CD4-positive, alpha-beta T cell treated with Interleukin-15 for 1 hour (primary cell): ENCODE data around the gene FSTL4.

Experiments used
- DNase-seq: peaks from one replicate; pipeline ENCODE4 v3.0.0-alpha.2; 2020

The FSTL4 gene

DNA sequence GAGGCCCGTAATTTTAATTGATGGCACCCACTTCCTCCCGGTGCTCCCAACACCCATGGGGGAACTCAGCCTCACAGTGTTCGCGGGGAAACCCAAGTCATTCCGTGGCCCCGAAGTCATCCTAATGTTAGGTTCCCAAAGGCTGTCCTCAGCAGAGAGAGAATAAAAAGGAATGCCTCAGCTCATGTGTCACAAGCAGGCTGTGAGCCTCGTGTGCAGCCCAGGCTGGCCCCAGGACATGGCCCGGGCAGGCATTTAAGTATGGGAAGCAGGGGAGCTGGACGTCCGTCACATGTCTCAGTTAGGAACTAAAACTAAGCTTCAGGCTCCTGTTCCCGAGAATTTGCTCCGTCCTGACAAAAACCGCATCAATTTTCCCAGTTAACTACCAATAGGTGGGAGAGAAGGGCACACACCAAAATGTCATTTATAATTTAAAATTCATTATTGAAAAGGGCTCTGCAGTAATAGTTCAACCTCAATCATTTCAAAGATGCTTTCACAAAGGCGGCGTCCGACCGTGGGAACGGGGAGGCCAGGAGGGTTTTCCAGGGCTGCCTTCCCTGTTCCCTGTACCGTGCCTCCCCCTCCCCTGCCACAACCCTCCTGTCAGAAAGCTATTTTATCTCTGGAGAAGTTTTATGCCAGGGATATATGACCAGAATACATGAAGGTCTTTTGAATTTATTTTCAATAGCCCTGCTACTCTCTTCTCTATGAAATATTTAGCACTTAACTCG lies 137.3 kb downstream of the FSTL4 start:
- DNase-seq, result no peak

DNA sequence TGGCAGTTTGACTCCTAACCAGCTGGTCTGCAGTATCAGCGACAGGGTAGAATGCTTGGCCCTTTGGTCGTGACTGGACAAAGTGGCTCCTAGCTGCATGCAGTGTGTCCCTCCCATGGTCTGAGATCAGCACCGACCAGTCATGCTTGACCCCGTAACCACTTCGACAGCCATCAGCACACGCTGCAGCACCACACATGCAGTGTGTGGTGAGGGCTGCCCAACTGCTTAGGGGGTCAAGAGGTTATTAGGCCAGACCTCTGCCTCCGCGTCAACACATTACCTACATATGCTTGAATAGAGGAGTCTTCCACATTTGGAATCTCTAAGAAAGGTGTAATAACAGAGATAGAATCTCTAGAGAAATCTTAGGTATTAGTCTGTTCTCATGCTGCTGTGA lies 139.1 kb downstream of the FSTL4 start:
- DNase-seq, result no peak

DNA sequence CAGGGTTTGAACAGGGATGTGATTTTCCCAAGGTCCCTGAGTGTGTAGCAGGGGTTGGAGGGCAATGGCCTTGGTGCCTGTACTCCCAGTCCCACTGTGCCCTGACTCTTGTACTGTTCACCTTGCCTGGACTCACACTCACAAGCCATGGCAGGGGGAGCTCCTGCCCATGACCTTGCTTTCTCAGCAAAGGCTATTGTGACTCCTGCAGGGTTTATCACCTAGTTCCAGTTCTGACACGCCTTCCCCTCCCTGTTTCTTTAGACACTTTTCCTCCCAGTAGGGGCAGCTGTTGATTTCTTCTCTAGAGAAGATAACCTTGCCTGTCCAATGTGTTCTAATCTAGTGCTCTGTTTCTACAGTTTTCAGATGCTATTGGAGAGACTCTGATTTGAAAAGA lies 139.5 kb downstream of the FSTL4 start:
- DNase-seq, result no peak

DNA sequence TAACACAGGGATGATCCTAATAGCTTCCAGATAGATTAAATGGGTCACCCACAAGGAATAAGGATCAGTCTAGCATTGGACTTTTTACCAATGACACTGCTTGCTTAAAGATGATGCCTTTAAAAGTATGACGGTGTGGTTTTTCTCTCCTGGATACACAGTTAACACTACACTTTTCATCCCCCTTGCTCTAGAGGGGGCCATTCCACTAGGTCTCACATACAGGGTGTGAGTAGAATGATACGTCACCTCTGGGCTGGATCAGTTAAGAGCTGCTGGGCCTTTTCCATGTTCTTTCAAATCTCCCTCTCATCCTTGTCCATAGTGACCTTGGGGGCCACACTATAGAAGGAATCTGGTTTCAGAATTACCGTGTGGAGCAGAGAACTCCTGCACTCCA lies 140.6 kb downstream of the FSTL4 start:
- DNase-seq, result no peak

DNA sequence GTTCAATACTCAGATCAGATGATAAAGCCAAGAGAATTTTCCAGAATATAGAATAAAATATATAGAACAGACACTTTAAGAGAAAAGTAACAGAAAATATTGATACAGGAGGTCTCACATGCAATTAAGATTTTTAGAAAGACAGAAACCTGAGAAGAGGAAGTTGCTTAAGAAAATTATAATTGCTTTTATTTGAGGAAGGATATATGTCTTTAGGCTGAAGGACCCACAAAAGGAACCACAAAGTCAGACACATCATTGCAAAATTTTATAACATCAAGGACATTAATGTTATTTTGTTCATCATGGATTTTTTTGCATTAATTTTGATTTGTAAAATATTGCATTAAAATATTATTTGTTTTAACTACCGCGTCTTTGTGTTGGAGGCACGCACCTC lies 141.5 kb downstream of the FSTL4 start:
- DNase-seq, result no peak

DNA sequence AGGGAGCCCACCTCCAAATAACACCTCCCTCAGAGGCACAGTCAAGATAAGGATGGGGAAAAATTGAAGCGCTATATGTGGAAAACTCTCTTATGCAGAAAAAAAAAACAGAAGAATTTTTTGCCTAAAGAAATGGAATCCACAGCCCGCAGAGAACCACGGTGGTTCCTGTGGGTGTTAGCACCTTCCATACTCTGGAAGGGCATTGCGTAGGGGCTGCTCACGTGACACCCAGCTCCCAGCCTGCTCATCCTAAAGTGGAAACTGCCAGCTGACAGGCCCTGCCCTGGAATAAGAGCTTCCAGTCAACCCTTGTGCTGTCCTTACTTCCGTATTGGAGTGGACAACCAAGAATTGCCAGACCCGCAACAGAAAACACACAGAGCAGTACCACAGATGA lies 142.5 kb downstream of the FSTL4 start:
- no peak for DNase-seq

DNA sequence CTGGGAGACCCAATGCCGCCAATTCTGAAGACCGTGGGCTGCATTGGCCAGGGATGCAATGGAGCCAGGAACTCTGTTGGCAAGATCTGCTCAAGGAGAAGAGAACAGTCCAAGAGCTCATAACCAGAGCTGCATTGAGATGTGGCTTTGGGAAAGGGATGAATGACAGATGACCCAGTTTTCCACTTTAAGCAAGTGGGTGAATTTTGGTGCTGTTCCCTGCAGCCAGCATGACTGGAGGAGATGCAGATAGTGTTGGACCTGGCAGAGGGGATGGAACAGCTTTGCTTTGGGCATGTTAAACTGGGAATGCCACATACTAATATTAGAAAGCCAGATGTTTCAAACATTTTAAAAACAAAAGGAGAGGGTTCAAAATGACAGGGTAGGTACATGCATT lies 143.1 kb downstream of the FSTL4 start:
- no peak for DNase-seq

DNA sequence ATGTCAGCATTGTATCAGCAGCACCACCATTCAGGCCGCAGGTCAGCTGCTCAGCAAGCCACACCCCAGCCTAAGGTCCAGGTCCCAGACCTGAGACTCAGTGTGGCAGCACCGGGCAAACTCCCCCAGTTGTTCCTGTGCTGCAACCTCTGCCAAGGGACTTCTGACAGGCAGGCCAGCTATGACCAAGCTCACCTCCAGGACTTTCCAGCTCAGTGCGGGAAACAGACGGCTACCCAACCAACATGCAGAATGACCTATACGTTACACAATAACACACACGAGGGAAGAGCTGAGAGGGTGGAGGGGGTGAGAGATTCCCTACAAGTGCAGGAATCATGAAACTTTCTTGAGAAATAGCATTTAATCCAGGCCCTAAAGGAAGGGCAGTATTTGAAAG lies 143.7 kb downstream of the FSTL4 start:
- no peak for DNase-seq

DNA sequence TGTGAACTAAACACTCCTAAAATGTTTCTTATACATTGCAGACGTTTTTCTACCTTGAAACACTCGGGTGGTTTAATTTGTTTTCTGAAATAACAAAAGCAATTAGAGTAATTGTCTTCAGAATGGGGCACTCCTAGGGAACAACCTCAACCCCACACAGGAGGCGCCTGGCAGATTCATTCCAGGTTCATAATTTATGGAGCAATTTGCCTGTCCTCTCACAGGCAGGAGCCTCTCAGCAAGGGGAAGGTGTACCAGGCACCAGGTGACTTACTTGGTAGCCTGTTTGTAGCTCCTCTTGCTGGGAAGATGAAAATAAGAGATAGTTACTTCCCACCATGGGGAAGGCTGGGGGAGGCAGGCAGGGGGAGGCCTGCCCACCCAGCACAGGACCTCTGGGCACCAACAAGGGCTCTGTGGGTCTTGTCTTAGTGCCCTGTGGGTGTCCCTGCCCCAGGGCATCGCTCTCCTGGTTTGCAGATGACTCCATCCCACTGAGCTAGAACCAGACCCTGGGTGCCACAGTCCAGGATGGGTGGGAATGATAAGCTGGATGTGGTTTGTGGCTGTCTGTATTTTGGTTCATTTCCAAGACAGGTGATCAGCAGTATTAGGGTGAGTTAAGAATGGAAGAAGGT lies 144.4 kb downstream of the FSTL4 start:
- no peak for DNase-seq

DNA sequence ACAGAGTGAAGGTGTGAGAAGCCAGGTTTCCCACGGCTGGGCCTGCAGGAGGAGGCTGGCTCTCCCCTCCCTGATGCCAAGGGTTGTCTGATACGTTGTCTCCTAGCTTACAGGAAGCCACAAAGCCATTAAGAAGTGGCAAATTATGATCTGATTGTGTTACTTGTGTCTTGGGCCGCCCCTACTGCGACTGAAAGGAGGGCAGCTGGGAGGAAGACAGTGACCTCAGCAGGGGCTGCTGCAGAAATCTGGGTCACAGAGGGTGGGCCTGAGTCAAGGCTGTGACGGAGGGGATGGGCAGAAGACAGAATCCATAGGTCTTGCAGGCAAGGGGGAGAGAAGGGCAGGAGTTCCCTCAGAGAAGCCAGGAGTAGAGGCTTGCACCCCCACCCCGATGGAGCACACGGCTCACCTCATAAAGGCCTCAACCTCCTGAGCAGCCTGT lies 145.0 kb downstream of the FSTL4 start:
- peak; percentile 22 for DNase-seq

DNA sequence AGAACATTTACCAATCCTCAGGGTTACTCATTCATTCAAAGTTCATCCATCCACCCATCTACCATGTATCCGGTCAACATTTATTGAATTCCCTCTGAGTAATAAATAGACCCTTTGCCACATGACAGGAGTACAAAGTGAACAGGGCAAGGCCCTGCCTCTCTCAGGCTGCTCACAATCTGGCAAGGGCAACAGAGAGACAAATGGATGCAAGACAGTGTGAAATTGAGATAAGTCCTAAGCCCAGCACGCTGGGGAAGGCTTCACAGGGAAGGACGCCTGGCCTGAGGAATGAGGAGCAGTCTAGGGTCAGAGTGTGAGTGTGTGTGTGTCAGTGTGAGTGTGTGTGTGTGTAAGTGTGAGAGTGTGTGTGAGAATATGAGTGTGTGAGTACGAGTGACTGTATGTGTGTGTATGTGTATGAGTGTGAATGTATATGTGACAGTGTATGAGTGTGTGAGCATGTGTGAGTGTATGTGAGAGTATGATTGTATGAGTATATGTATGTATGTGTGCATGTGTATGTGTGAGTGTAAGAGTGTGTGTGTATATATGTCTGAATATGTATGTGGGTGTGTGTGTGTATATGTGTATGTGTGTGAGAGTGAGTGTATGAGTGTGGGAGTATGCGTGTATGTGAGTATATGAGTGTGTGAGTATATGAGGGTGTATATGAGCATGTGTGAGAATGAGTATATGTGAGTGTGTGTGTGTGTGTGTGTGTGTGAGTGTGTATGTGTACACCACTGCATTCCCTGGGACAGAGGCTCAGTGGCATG lies 145.6 kb downstream of the FSTL4 start:
- no peak for DNase-seq

DNA sequence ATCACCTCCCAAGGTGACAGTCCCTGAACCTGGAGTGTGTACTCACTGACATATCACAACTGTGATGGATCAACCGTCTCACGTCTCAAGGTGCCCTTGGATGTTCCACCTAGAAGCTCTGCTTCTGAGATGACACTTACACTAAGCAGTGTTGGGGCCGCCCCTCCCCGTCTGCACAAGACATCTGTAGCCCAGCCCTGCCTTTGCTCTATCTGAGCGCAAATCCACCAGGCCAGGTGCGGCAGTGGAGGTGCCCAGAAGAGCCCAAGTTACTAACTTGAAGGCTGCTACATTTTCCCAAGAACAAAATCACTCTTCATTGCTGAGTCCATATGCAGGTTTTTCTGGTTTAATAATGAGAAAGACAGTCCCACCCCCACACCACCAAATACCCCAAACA lies 148.3 kb downstream of the FSTL4 start:
- DNase-seq, result no peak

DNA sequence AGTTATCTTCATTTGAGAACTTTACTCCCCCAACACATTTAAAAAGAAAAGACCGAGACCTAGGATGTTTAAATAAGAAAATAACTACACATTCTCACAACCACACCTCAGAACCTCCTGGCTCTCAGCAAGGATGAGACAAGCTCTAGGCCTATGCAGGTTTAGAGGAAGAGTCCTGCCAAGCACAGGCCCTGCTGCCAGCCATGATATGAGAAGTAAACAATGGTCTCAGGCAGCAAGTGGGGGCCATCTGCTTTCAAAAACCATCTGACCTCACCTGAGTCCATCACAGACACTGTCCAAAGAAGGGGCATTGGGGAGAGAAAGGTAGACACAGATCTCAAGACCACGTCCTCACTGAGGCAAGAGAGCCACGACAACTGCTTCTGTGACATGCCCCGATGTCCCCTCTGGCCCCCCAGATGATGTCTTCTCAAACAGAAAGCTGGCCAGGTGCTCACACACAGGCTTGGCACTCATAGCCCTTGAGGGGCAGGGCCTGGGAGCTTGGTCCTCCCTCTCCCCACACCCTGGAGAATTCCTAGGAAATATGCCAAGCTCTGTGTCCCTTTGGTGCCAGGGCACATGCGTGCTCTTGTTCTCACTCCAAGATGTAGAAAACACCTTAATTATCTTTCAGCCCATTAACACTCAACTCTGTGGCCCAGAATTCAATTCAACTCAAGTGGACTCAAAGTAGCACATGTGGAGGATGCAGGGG lies 150.4 kb downstream of the FSTL4 start:
- no peak for DNase-seq

DNA sequence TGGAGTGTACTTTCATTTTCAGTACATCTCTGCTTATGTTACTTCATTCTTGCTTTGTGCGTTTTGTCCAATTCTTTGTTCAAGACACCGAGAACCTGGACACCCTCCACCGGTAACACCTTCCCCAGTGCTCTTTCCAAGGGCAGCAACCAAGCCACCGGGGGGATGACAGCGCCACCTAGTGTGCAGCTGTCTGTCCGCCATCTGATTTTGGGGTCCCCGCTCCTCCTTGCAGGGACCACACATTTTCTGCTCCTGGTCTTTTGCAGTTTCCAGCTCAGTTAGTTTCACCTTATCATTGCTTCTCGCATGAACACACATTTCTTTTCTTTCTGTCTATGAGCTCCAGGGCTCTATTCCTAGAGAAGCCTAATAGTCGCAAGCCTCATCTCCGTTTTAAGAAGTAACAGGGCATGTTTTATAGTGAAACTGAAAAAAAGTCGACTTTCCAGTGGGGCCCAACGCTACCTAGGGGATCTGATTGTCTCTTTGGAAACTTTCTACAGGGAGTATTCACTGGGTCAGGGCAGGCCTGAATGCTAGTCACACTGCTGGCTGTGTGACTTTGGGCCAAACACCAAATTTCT lies 152.1 kb downstream of the FSTL4 start:
- DNase-seq, result no peak

DNA sequence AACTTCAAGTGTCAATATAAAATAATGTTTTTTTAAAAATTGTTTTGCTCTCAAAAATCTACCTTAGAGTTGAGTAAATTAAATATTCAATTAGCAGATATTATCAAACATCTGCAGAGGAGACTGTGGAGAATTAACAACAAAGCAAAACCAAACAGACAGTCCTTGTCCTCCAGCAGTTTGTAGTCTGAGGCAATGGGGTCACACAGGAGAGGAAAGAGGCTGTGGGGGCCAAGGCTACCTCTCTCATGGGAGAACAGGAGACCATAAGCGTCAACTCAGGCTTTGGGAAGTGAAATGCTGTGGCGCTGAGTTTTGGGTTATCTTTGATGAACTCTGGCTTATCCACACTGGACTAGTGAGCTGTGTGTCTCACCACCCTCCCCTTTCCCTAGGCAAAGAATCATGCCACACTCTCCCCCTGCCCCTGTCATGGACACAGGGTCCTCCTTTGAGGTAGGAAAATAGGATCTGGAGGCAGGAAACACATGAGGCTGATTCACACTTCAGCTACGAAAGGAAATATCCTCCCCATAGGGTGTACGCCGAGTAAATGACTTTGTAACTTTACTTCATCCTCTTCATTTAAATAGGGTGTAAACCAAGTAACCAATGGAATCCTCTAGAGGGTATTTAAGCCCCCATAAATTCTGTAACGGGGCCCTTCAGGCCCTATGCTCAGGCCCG lies 152.7 kb downstream of the FSTL4 start:
- DNase-seq, result no peak

DNA sequence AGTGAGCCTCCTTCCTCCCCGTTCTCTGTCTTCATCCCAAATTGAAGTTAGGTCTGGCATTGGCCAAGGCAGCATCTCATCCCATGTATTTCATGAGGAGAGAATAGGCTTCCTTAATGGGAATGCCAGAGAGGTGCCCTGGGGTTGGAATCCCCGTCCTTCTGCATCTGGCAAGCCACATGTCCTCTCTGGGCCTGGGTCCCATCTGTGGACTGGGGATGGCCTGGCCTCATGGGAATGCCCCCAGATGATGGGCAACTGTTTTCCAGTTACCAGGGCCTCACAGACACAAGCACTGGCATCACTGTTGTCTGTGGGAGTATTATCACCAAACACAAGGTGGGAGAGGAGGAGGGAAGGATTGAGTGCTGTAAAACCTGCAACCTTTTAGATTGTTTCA lies 153.9 kb downstream of the FSTL4 start:
- DNase-seq, result no peak

DNA sequence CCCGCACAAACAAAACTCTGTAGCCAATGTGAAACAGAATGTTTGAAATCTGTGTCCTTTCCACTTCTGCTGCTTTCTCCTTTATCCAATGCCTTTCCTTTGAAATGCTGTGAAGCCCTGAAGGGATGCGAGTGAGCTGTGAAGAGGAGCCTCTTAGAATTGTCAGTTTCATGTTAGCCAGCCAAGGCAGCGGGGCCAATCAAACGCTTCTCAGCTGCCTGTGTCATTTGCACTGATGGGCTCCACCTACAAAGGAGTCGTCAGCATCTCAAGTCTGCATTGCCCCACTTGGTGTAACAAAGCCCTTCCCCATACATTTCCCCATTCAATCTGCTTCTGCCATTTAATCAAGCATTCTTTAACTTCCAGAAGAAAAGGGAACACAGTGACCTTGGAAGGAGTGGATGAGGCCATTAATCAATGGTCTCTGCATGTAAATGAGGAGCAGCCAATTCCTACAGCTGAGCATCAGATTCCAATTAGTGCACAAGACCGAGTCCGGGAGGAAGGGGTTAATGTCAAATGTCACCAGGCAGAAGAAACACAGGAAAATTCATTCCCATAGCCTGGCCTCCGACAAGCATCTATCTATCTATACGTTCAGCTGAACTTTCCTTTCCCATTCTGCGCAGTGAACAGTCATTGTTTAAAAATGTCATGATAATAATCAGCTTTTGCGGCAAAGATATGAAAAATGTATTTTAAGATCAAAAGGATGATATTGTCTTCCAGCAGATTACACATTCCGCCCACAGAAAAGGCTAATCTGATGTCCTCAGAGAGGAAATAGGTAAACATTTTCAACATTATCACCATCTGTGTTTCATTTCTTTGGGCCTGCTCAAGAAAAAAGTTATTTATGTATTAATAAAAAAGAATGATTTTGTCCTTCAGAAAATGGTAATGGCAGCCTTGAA lies 154.6 kb downstream of the FSTL4 start:
- no peak for DNase-seq

DNA sequence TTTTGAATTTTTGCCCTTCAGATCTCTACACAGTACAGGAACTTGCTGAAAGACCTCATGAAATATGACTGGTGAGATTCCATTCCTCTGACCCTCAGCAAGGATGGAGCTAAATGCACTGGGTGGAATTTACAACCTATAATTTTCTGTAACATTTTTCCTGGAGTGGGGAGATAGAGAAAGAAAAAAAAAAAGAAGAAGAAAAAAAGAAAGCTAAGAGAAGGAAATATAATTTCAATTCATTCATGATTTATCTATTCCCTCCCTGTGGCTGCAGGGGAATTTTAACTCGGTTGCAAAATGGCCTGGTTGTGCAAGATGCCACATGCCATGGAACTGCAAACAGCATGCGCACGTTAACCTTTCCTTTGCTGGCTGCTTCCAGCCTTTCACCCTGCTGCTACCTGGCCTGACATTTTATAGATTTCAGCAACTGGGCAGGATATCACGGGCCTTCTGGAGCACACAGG lies 155.4 kb downstream of the FSTL4 start:
- DNase-seq, result no peak

DNA sequence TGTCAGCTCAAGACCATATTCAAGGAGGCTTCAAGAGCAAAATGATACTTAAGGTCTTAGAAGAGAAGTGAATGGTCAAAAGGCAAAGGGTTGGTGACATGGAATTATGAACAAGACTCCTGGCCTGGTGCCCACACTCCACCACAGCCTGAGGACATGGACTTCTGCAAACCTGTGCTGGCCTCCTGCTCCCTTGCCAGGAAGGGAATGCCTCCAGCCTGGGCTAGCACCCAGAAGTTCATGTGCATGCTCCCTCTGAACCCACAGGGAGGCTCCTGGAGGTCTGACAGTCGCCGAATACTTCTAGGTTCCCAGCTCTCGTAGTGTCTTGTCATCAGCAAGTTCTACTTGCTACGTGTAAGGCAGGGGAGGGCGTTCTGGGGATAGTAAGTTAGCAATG lies 156.7 kb downstream of the FSTL4 start:
- DNase-seq, result no peak

DNA sequence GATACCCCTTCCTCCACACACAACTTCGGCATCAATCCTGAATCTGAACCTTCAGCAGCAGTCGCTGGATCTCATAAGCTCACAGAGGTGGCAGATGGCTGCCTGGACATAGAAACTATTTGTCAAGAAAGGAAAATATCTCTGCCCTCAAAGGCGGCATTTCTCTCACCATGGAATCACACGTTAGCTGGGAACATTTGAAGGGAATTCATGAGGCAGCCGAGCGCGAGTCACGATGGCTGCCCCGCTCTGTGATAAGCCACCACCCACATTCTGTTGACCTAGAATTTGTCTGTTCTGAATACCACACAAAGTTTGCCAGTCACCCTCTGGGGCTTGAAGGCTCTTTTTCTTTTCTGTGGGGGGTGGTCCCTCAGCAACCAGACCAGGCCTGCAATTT lies 157.9 kb downstream of the FSTL4 start:
- DNase-seq, result no peak

DNA sequence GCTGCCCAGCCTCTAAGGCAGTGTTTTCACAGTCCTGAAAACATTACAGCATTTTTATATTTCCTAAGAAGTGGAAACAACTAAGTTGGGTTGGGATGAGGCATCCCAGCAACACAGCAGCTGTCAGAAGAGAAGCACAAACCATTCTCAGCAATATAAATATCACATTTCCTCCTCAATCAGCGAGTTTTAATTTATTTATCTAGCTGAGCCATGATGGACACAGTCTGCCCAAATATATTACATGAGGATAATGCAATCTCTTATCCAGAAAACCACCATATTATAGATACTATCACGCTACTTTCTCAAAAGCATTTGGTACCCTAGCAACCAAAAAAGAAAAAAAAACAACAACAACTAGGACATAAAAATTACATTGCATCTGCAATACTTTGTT lies 158.5 kb downstream of the FSTL4 start:
- no peak for DNase-seq
